Panc1 (cell line): ENCODE data around the gene UNC93A. TPM values are rescaled to one million over a fixed set of nuclear protein-coding genes. Genes with fewer than 3 reads are reported as not detected.

ENCODE experiments used
- ATAC-seq: fragments of 200-7000 bp; cut with Tn5 transposase; 2 replicates; pipeline ENCODE4 v1.9.1; 2020; ENCODE audit warnings: mild to moderate bottlenecking, moderate library complexity
- BruUV-seq: library from RNA; stranded (reverse); fragments of 400-500 nt; replicated peaks from 2 replicates; lab custom pipeline; 2021; lab: Mats Ljungman, UMichigan
- CTCF ChIA-PET: fragments of 300-600 bp; sonication (Branson Sonifier 250); formaldehyde crosslinking; loops from one replicate; lab custom pipeline; 2022; ENCODE audit warnings: antibody characterized with exemption; lab: Charles Lee
- POLR2A ChIA-PET: fragments of 300-600 bp; sonication (Branson Sonifier 250); formaldehyde crosslinking; loops from one replicate; lab custom pipeline; 2022; ENCODE audit warnings: antibody characterized with exemption; lab: Charles Lee
- DNase-seq: peaks from one replicate; pipeline ENCODE4 v3.0.0-alpha.2; 2010; ENCODE audit warnings: low read depth, low spot score
- H3K27ac ChIP-seq: 2 replicates; pipeline ENCODE4 v1.5.1; 2011; ENCODE audit warnings: mild to moderate bottlenecking, low read length, inconsistent platforms
- H3K27me3 ChIP-seq: fragments of 200-500 bp; sonication (Bioruptor generic); 2 replicates; pipeline ENCODE4 v1.6.0; 2014; ENCODE audit warnings: low read length, inconsistent platforms; ENCODE audit not compliant: control insufficient read depth, insufficient read depth
- H3K36me3 ChIP-seq: fragments of 200-500 bp; sonication (Bioruptor generic); 2 replicates; pipeline ENCODE4 v1.5.1; 2014; ENCODE audit warnings: inconsistent platforms, mild to moderate bottlenecking, low read length, moderate library complexity; ENCODE audit not compliant: control insufficient read depth, insufficient read depth
- H3K4me1 ChIP-seq: 2 replicates; pipeline ENCODE4 v1.5.1; 2011; ENCODE audit warnings: inconsistent platforms, mild to moderate bottlenecking, low read length, moderate library complexity; ENCODE audit not compliant: control insufficient read depth, insufficient read depth
- H3K4me3 ChIP-seq, 2 experiments: 2 replicates each; pipeline ENCODE4 v1.5.1; 2011 to 2012; ENCODE audit warnings: low read depth in 2 of 2, low read length in 2 of 2, mild to moderate bottlenecking in 2 of 2, inconsistent platforms in 1 of 2, moderate library complexity in 1 of 2
- H3K9me3 ChIP-seq: fragments of 200-500 bp; sonication (Bioruptor generic); 2 replicates; pipeline ENCODE4 v1.5.1; 2014; ENCODE audit warnings: low read depth, mild to moderate bottlenecking, inconsistent platforms, low read length, moderate library complexity; ENCODE audit not compliant: control insufficient read depth, insufficient read depth
- CTCF ChIP-seq: fragments of 450-650 bp; IDR thresholded peaks from 2 replicates; pipeline ENCODE4 v1.5.1; 2017; ENCODE audit warnings: mild to moderate bottlenecking
- POLR2AphosphoS5 ChIP-seq: IDR thresholded peaks from 2 replicates; pipeline ENCODE4 v1.6.1; 2012; ENCODE audit warnings: mild to moderate bottlenecking, low read depth, low read length, moderate library complexity
- REST ChIP-seq, 2 experiments: IDR thresholded peaks; 2 replicates each; pipeline ENCODE4 v1.6.1; 2011 to 2012; ENCODE audit warnings: low read depth in 2 of 2, control low read depth in 1 of 2, low read length in 1 of 2, mild to moderate bottlenecking in 1 of 2, moderate library complexity in 1 of 2; ENCODE audit not compliant: insufficient read depth in 1 of 2
- SIN3A ChIP-seq: IDR thresholded peaks from 2 replicates; pipeline ENCODE4 v1.6.1; 2012; ENCODE audit warnings: low read depth, mild to moderate bottlenecking, low read length, moderate library complexity, borderline replicate concordance; ENCODE audit not compliant: insufficient read depth
- TCF7L2 ChIP-seq: IDR thresholded peaks from 2 replicates; pipeline ENCODE4 v1.6.1; 2011; ENCODE audit warnings: mild to moderate bottlenecking, low read depth, low read length, inconsistent platforms
- in situ Hi-C: cut with HindIII; loops from 2 replicates; pipeline ENCODE4 v1.10.0; 2016; ENCODE audit warnings: low sequenced_read_pairs, low pct_unique_long_range_greater_than_20kb
- intact Hi-C: fragments of 100-400 bp; cut with micrococcal nuclease; formaldehyde crosslinking; loops from one replicate; pipeline ENCODE4 v1.10.0; 2022; ENCODE audit not compliant: unreplicated experiment
- total RNA-seq: library from RNA; stranded (reverse); gene quantifications from one replicate; pipeline ENCODE4 v1.2.1, GENCODE V29; 2021; ENCODE audit not compliant: unreplicated experiment

UNC93A gene
- total RNA-seq, 1 experiment from 2014 or later: not detected

- ATAC-seq: no peak
- CTCF ChIA-PET: interaction anchor here (0.6 kb wide), 1 partner anchor 99 kb away, joined by 6 read pairs; no protein-coding TSS in a partner anchor
- H3K27me3 ChIP-seq: peaks cover 4% of the 10 kb centered on the region; the same call in 1 of the 2 replicates
Observed at GRCh38 chr6:167272696-167273379, 18.3 kb upstream of the UNC93A start.

GRCh38 chr6:167274270-167274669 is 16.8 kb upstream of the UNC93A start:
- no peak overlapping the region for H3K4me3 ChIP-seq
- no peaks in the 10 kb centered on the region for H3K9me3 ChIP-seq
- peaks cover 11% of the 10 kb centered on the region for H3K27me3 ChIP-seq
- ChIA-PET CTCF (no interaction called here), POLR2A (no interaction called here)
- in situ Hi-C loops: no loop called here
- H3K27ac ChIP-seq: no peak overlapping the region
- DNase-seq (no peak), ATAC-seq (no peak)
- intact Hi-C loops: no loop called here
- BruUV-seq: no TSS peak
- TF ChIP-seq TCF7L2: no peak
- TF ChIP-seq SIN3A: no peak
- TF ChIP-seq POLR2AphosphoS5: no peak
- no peak for TF ChIP-seq CTCF
- TF ChIP-seq REST (IDR thresholded peaks at IDR 0.05; ENCODE audit: insufficient read depth in 1 of 2, low read depth in 2 of 2, low read length in 1 of 2): no peak
- no peaks in the 10 kb centered on the region for H3K36me3 ChIP-seq
- H3K4me1 ChIP-seq: no peaks in the 10 kb centered on the region

More at GRCh38 chr6:167272696-167273379, 18.3 kb upstream of the UNC93A start:
- BruUV-seq: no TSS peak
- DNase-seq: no peak
- Histone ChIP-seq H3K27ac (no peak overlapping the region), H3K9me3 (no peaks in the 10 kb centered on the region), H3K4me1 (no peaks in the 10 kb centered on the region), H3K4me3 (no peak overlapping the region), H3K36me3 (no peaks in the 10 kb centered on the region)
- POLR2A ChIA-PET: no interaction called here
- in situ Hi-C loops: no loop called here
- TF ChIP-seq TCF7L2 (no peak), SIN3A (no peak), CTCF (no peak), POLR2AphosphoS5 (no peak), REST (IDR thresholded peaks at IDR 0.05; ENCODE audit: insufficient read depth in 1 of 2, low read depth in 2 of 2, low read length in 1 of 2) (no peak)
- intact Hi-C loops: no loop called here
